HepG2 (cell line): ENCODE measurements around the gene ZBTB7B. TPM values are rescaled to one million over a fixed set of nuclear protein-coding genes. Genes with fewer than 3 reads are reported as not detected.
A peak's percentile ranks its signal among the peaks of the same experiment; 100 is the strongest.

Experiments
- CBFB ChIP-seq: sonication (generic); formaldehyde crosslinking; IDR thresholded peaks from 2 replicates; pipeline ENCODE4 v1.4.0; 2020; ENCODE audit warnings: missing genetic modification reagents
- FOXC1 ChIP-seq: sonication (generic); formaldehyde crosslinking; IDR thresholded peaks from 2 replicates; pipeline ENCODE4 v1.8.0; 2022; ENCODE audit warnings: mild to moderate bottlenecking, missing genetic modification reagents, borderline replicate concordance
- FOXK2 ChIP-seq: fragments of 450-650 bp; IDR thresholded peaks from 2 replicates; pipeline ENCODE4 v1.6.1; 2016
- MED1 ChIP-seq: sonication (generic); formaldehyde crosslinking; IDR thresholded peaks from 2 replicates; pipeline ENCODE4 v1.4.0; 2020; ENCODE audit warnings: missing genetic modification reagents
- MXD4 ChIP-seq: IDR thresholded peaks from 2 replicates; pipeline ENCODE4 v1.6.1; 2016; ENCODE audit warnings: mild to moderate bottlenecking, missing biosample characterization, missing genetic modification reagents
- PAWR ChIP-seq: sonication (generic); formaldehyde crosslinking; IDR thresholded peaks from 2 replicates; pipeline ENCODE4 v1.4.0; 2020; ENCODE audit warnings: missing genetic modification reagents, mild to moderate bottlenecking, borderline replicate concordance
- PHF21A ChIP-seq: sonication (generic); formaldehyde crosslinking; IDR thresholded peaks from 2 replicates; pipeline ENCODE4 v1.5.0; 2020; ENCODE audit warnings: mild to moderate bottlenecking, missing genetic modification reagents
- PPARG ChIP-seq: conservative IDR thresholded peaks from 2 replicates; pipeline ENCODE4 v1.6.1; 2016; ENCODE audit warnings: missing biosample characterization, missing genetic modification reagents
- SP4 ChIP-seq: sonication (generic); formaldehyde crosslinking; IDR thresholded peaks from 2 replicates; pipeline ENCODE4 v1.8.1; 2023; ENCODE audit warnings: mild to moderate bottlenecking, missing genetic modification reagents
- TBL1XR1 ChIP-seq: fragments of 150-350 bp; IDR thresholded peaks from 2 replicates; pipeline ENCODE4 v1.6.1; 2014; ENCODE audit warnings: borderline replicate concordance, low read length; ENCODE audit not compliant: partially characterized antibody
- WIZ ChIP-seq: sonication (generic); formaldehyde crosslinking; IDR thresholded peaks from 2 replicates; pipeline ENCODE4 v1.5.1; 2020; ENCODE audit warnings: mild to moderate bottlenecking, missing genetic modification reagents
- ZFY ChIP-seq: sonication (generic); formaldehyde crosslinking; IDR thresholded peaks from 2 replicates; pipeline ENCODE4 v1.4.0; 2020; ENCODE audit warnings: missing genetic modification reagents
- ZNF264 ChIP-seq: sonication (generic); formaldehyde crosslinking; IDR thresholded peaks from 2 replicates; pipeline ENCODE4 v1.4.0; 2020; ENCODE audit warnings: missing genetic modification reagents
- ZNF543 ChIP-seq: sonication (generic); formaldehyde crosslinking; IDR thresholded peaks from 2 replicates; pipeline ENCODE4 v1.4.0; 2020; ENCODE audit warnings: mild to moderate bottlenecking, missing genetic modification reagents
- ZNF557 ChIP-seq: sonication (generic); formaldehyde crosslinking; IDR thresholded peaks from 2 replicates; pipeline ENCODE4 v1.4.0; 2020; ENCODE audit warnings: missing genetic modification reagents
- polyA plus RNA-seq, 8 experiments: library from polyadenylated mRNA; depleted of rRNA in 3 of 8; stranded (reverse) in 7 of 8; unstranded in 1 of 8; fragments of >200 nt; fragmentation: Illumina TruSeq in 4 of 8; extraction: Trizol in 4 of 8; gene quantifications; 2 replicates each; pipeline versions ENCODE4 v1.2.1 to v1.2.3, GENCODE V29; 2011 to 2016; ENCODE audit warnings: low read depth in 4 of 8, missing spikeins in 1 of 8, mixed read lengths in 1 of 8; ENCODE audit not compliant: insufficient read depth in 1 of 8
- total RNA-seq, 5 experiments: library from RNA; depleted of rRNA; stranded (reverse); fragments of >200 nt; fragmentation: Illumina TruSeq; extraction: Trizol; gene quantifications; 2 replicates each; pipeline ENCODE4 v1.2.3, GENCODE V29; 2016; ENCODE audit warnings: low read depth in 1 of 5
- TF ChIP-seq, protein P1 (sequence below): sonication (generic); formaldehyde crosslinking; IDR thresholded peaks from 2 replicates; pipeline ENCODE4 v1.4.0; 2020; ENCODE audit warnings: missing genetic modification reagents
- TF ChIP-seq, protein P2 (sequence below): sonication (generic); formaldehyde crosslinking; IDR thresholded peaks from 2 replicates; pipeline ENCODE4 v1.9.0; 2021; ENCODE audit warnings: mild to moderate bottlenecking, missing genetic modification reagents
- TF ChIP-seq, protein P3 (sequence below): sonication (generic); formaldehyde crosslinking; IDR thresholded peaks from 2 replicates; pipeline ENCODE4 v1.5.0; 2020; ENCODE audit warnings: missing genetic modification reagents, mild to moderate bottlenecking, borderline replicate concordance
- TF ChIP-seq, protein P4 (sequence below): sonication (generic); formaldehyde crosslinking; IDR thresholded peaks from 2 replicates; pipeline ENCODE4 v1.4.0; 2020; ENCODE audit warnings: missing genetic modification reagents

The ZBTB7B gene
- total and polyA plus RNA-seq, 2 of the 13 experiments (the other 11 are each of a cell fraction or from before 2014, with no cell fraction given), result 15.5 to 17.5 TPM

DNA sequence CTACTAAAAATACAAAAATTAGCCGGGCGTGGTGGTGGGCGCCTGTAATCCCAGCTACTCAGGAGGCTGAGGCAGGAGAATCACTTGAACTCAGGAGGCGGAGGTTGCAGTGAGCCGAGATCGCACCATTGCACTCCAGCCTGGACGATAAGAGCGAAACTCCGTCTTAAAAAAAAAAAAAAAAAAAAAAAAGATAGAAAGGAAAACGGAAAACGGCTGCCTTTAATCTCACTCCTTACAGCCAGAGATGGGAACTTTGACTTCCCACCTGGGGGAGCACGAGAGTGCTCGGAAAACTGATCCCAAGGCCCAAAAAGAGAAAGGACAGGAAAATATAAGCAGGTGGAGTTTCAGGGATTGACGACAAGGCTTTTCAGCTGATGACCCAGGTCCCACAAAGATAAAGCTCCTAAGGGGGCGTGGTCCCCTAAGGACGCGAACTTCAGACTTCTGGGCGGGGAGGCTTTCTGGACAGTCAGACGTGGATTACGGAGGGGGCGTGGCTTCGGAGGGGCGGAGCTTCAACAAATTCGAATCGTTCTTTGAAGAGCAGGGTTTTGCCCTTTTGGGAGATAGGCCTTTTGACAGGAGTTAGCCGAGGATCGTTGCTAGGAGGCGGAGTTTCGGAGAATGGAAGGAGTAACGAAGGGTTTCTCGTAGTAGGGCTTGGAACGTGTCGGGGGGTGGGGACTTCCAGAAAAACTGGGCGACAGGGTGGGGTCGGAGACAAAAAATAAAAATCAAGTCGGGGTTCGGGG is 29.1 kb upstream of the ZBTB7B start (continued):
- TF ChIP-seq FOXK2 (0 out of 2 replicates have a peak, but pooled peaks have one; percentile 32), ZNF543 (CRISPR knock-in tag) (0 out of 2 replicates have a peak, but pooled peaks have one; percentile 11), PHF21A (CRISPR knock-in tag) (peak; percentile 64), TBL1XR1 (peak; percentile 74), ZFY (CRISPR knock-in tag) (peak; percentile 17; the same call in 1 of the 2 replicates), ZNF557 (CRISPR knock-in tag) (0 out of 2 replicates have a peak, but pooled peaks have one; percentile 19), FOXC1 (0 out of 2 replicates have a peak, but pooled peaks have one; percentile 60), PPARG (CRISPR knock-in tag) (peak; percentile 93), MXD4 (CRISPR knock-in tag) (no peak), MED1 (CRISPR knock-in tag) (peak; percentile 57; the same call in 1 of the 2 replicates), ZNF264 (CRISPR knock-in tag) (peak; percentile 59; the same call in 1 of the 2 replicates), WIZ (CRISPR knock-in tag) (no peak), PAWR (CRISPR knock-in tag) (no peak), CBFB (CRISPR knock-in tag) (no peak), SP4 (peak; percentile 41; the same call in 1 of the 2 replicates)
- TF ChIP-seq, protein P1, sequence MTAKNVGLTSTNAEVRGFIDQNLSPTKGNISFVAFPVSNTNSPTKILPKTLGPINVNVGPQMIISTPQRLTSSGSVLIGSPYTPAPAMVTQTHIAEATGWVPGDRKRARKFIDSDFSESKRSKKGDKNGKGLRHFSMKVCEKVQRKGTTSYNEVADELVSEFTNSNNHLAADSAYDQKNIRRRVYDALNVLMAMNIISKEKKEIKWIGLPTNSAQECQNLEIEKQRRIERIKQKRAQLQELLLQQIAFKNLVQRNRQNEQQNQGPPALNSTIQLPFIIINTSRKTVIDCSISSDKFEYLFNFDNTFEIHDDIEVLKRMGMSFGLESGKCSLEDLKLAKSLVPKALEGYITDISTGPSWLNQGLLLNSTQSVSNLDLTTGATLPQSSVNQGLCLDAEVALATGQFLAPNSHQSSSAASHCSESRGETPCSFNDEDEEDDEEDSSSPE (CRISPR knock-in tag), result 0 out of 2 replicates have a peak, but pooled peaks have one; percentile 34
- TF ChIP-seq, protein P2, sequence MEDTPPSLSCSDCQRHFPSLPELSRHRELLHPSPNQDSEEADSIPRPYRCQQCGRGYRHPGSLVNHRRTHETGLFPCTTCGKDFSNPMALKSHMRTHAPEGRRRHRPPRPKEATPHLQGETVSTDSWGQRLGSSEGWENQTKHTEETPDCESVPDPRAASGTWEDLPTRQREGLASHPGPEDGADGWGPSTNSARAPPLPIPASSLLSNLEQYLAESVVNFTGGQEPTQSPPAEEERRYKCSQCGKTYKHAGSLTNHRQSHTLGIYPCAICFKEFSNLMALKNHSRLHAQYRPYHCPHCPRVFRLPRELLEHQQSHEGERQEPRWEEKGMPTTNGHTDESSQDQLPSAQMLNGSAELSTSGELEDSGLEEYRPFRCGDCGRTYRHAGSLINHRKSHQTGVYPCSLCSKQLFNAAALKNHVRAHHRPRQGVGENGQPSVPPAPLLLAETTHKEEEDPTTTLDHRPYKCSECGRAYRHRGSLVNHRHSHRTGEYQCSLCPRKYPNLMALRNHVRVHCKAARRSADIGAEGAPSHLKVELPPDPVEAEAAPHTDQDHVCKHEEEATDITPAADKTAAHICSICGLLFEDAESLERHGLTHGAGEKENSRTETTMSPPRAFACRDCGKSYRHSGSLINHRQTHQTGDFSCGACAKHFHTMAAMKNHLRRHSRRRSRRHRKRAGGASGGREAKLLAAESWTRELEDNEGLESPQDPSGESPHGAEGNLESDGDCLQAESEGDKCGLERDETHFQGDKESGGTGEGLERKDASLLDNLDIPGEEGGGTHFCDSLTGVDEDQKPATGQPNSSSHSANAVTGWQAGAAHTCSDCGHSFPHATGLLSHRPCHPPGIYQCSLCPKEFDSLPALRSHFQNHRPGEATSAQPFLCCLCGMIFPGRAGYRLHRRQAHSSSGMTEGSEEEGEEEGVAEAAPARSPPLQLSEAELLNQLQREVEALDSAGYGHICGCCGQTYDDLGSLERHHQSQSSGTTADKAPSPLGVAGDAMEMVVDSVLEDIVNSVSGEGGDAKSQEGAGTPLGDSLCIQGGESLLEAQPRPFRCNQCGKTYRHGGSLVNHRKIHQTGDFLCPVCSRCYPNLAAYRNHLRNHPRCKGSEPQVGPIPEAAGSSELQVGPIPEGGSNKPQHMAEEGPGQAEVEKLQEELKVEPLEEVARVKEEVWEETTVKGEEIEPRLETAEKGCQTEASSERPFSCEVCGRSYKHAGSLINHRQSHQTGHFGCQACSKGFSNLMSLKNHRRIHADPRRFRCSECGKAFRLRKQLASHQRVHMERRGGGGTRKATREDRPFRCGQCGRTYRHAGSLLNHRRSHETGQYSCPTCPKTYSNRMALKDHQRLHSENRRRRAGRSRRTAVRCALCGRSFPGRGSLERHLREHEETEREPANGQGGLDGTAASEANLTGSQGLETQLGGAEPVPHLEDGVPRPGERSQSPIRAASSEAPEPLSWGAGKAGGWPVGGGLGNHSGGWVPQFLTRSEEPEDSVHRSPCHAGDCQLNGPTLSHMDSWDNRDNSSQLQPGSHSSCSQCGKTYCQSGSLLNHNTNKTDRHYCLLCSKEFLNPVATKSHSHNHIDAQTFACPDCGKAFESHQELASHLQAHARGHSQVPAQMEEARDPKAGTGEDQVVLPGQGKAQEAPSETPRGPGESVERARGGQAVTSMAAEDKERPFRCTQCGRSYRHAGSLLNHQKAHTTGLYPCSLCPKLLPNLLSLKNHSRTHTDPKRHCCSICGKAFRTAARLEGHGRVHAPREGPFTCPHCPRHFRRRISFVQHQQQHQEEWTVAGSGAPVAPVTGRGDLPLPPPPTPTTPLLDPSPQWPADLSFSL (CRISPR knock-in tag), result peak; percentile 35; the same call in 1 of the 2 replicates
- TF ChIP-seq, protein P3, sequence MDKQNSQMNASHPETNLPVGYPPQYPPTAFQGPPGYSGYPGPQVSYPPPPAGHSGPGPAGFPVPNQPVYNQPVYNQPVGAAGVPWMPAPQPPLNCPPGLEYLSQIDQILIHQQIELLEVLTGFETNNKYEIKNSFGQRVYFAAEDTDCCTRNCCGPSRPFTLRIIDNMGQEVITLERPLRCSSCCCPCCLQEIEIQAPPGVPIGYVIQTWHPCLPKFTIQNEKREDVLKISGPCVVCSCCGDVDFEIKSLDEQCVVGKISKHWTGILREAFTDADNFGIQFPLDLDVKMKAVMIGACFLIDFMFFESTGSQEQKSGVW (CRISPR knock-in tag), result no peak
- TF ChIP-seq, protein P4, sequence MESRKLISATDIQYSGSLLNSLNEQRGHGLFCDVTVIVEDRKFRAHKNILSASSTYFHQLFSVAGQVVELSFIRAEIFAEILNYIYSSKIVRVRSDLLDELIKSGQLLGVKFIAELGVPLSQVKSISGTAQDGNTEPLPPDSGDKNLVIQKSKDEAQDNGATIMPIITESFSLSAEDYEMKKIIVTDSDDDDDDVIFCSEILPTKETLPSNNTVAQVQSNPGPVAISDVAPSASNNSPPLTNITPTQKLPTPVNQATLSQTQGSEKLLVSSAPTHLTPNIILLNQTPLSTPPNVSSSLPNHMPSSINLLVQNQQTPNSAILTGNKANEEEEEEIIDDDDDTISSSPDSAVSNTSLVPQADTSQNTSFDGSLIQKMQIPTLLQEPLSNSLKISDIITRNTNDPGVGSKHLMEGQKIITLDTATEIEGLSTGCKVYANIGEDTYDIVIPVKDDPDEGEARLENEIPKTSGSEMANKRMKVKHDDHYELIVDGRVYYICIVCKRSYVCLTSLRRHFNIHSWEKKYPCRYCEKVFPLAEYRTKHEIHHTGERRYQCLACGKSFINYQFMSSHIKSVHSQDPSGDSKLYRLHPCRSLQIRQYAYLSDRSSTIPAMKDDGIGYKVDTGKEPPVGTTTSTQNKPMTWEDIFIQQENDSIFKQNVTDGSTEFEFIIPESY (CRISPR knock-in tag), result no peak
